ENCODE measurements around the gene SBK3.

GRCh38 chr19:55563261-55563690 is 17.9 kb upstream of the SBK3 start:
- TF ChIP-seq, protein P1, sequence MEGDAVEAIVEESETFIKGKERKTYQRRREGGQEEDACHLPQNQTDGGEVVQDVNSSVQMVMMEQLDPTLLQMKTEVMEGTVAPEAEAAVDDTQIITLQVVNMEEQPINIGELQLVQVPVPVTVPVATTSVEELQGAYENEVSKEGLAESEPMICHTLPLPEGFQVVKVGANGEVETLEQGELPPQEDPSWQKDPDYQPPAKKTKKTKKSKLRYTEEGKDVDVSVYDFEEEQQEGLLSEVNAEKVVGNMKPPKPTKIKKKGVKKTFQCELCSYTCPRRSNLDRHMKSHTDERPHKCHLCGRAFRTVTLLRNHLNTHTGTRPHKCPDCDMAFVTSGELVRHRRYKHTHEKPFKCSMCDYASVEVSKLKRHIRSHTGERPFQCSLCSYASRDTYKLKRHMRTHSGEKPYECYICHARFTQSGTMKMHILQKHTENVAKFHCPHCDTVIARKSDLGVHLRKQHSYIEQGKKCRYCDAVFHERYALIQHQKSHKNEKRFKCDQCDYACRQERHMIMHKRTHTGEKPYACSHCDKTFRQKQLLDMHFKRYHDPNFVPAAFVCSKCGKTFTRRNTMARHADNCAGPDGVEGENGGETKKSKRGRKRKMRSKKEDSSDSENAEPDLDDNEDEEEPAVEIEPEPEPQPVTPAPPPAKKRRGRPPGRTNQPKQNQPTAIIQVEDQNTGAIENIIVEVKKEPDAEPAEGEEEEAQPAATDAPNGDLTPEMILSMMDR (IDR thresholded peaks at IDR 0.05): no peak
- TF ChIP-seq POLR2A (IDR thresholded peaks at IDR 0.05): no peak
